ENCODE results near the gene MAD1L1. TPM values are rescaled to one million over a fixed set of nuclear protein-coding genes. Genes with fewer than 3 reads are reported as not detected.
A peak's percentile ranks its signal among the peaks of the same experiment; 100 is the strongest.

Gene MAD1L1
- total and polyA plus RNA-seq, 10 donors: 47.3 to 118 (median 68.2) TPM

GRCh38 chr7:2217206-2217605 is 15.5 kb downstream of the MAD1L1 start:
- TF ChIP-seq POLR2AphosphoS5 (IDR thresholded peaks at IDR 0.05): no peak
- TF ChIP-seq POLR2A (IDR thresholded peaks at IDR 0.05): no peak
- TF ChIP-seq, protein P1, sequence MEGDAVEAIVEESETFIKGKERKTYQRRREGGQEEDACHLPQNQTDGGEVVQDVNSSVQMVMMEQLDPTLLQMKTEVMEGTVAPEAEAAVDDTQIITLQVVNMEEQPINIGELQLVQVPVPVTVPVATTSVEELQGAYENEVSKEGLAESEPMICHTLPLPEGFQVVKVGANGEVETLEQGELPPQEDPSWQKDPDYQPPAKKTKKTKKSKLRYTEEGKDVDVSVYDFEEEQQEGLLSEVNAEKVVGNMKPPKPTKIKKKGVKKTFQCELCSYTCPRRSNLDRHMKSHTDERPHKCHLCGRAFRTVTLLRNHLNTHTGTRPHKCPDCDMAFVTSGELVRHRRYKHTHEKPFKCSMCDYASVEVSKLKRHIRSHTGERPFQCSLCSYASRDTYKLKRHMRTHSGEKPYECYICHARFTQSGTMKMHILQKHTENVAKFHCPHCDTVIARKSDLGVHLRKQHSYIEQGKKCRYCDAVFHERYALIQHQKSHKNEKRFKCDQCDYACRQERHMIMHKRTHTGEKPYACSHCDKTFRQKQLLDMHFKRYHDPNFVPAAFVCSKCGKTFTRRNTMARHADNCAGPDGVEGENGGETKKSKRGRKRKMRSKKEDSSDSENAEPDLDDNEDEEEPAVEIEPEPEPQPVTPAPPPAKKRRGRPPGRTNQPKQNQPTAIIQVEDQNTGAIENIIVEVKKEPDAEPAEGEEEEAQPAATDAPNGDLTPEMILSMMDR (IDR thresholded peaks at IDR 0.05 in 8 of 11, conservative IDR thresholded peaks at IDR 0.05 in 3 of 11): no peak
- Histone ChIP-seq H3K27ac (no peak overlapping the region), H3K36me3 (peaks cover 3 to 100% (median 88%) of the 10 kb centered on the region in 6 donors), H3K4me1 (no peaks in the 10 kb centered on the region), H3K9me3 (no peaks in the 10 kb centered on the region), H3K4me3 (no peak overlapping the region), H3K27me3 (replicated peaks in 1 of 7) (no peaks in the 10 kb centered on the region)
- no peak for DNase-seq
- intact Hi-C loops (cut with DNase I; ENCODE audit: low total_unique reads): no loop called here
- 82 to 93% (median 91%) methylated on average over 7 to 10 of the region's 10 CpGs for WGBS, 5 donors

DNA sequence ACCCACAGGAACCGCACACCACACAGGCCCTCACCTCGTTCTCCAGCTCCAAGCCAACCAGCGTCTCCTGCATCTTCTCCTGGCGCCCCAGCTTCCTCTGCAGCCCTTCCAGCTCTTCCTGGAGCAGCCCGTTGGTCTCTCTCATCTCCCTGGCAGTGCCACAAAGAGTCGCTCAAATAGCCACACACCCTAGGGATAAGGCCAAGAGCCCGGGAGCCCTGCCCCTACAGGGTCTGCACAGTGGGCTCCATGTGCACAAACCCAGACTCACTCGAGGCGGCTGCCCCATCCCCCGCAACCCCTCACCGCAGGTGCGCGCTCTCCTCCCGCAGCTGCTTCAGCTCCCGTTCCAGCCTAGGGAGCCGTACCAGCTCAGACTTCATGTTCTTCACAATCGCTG is 16.9 kb downstream of the MAD1L1 start:
- H3K27me3 ChIP-seq (replicated peaks in 1 of 7): no peaks in the 10 kb centered on the region
- no peak overlapping the region for H3K27ac ChIP-seq
- intact Hi-C loops (cut with DNase I; ENCODE audit: low total_unique reads): no loop called here
- TF ChIP-seq, protein P1 (IDR thresholded peaks at IDR 0.05 in 8 of 11, conservative IDR thresholded peaks at IDR 0.05 in 3 of 11): no peak
- TF ChIP-seq POLR2AphosphoS5 (IDR thresholded peaks at IDR 0.05): no peak
- TF ChIP-seq POLR2A (IDR thresholded peaks at IDR 0.05): no peak
- peaks cover 0 to 100% (median 88%) of the 10 kb centered on the region in 6 donors for H3K36me3 ChIP-seq
- H3K4me3 ChIP-seq: no peak overlapping the region
- 89 to 96% (median 91%) methylated on average over 17 of the region's 17 CpGs for WGBS, 5 donors
- no peaks in the 10 kb centered on the region for H3K4me1 ChIP-seq
- no peak for DNase-seq
- H3K9me3 ChIP-seq: no peaks in the 10 kb centered on the region

DNA sequence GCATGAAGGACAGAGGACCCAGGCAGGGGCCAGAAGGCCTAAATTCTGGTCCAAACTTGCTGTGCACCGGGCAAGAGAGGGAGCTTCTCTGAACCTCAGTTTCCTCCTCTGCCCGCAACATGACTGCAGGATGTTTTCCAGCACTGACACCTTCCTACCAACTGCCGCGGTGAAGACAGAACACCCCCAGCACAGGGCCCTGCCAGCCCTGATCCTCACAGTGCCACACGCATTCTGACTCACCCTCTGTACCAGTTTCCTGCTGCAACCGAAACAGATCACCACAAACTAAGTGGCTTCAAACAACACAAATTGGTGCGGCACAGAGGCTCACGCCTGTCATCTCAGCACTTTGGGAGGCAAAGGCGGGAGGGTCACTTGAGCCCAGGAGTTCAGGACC is 18.1 kb downstream of the MAD1L1 start:
- H3K27me3 ChIP-seq (replicated peaks in 1 of 7): no peaks in the 10 kb centered on the region
- TF ChIP-seq, protein P1 (IDR thresholded peaks at IDR 0.05 in 8 of 11, conservative IDR thresholded peaks at IDR 0.05 in 3 of 11): no peak
- no peak for TF ChIP-seq POLR2AphosphoS5 (IDR thresholded peaks at IDR 0.05)
- no peak for TF ChIP-seq POLR2A (IDR thresholded peaks at IDR 0.05)
- DNase-seq: no peak
- no peak overlapping the region for H3K4me3 ChIP-seq
- no peaks in the 10 kb centered on the region for H3K9me3 ChIP-seq
- H3K4me1 ChIP-seq: peaks cover 0 to 5% (median 0%) of the 10 kb centered on the region in 6 donors
- H3K27ac ChIP-seq: no peak overlapping the region
- intact Hi-C loops (cut with DNase I; ENCODE audit: low total_unique reads): no loop called here
- H3K36me3 ChIP-seq: peaks cover 0 to 97% (median 84%) of the 10 kb centered on the region in 6 donors
- WGBS, 5 donors: 54 to 87% (median 76%) methylated on average over 9 of the region's 9 CpGs

DNA sequence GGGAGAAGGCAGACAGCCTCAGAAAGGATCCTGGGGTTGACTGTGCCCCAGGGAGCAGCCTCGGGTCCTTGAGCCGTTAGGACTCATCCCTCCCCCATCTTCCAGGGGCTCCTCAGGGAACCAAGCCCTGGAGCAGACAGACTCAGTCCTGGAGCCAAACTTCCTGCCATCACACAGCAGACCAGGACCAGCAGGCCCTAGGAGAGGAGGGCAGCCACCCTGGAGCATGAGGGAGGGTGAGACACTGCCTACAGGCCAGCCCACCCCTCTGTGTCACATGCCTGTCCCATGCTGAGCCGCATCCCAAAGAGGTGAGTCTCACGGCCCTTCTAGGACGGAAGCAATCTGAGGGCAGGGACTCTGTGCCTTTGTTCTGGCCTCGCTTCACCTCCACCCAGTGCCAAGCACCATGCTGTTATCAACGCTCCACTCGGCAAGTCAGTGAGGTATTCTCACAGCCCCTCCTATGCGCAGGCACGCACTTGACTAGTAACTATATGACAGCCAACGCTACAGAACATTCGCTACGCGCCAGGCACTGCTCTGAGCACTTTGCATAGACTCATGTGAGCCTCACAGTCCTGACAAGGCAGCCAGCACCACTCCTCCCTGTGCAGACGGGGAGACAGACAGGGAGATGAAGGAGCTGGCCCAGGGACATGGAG is 19.1 kb downstream of the MAD1L1 start:
- peaks cover 0 to 10% (median 0%) of the 10 kb centered on the region in 6 donors for H3K4me1 ChIP-seq
- peaks cover 0 to 97% (median 83%) of the 10 kb centered on the region in 6 donors for H3K36me3 ChIP-seq
- no peaks in the 10 kb centered on the region for H3K27me3 ChIP-seq (replicated peaks in 1 of 7)
- TF ChIP-seq, protein P1 (IDR thresholded peaks at IDR 0.05 in 8 of 11, conservative IDR thresholded peaks at IDR 0.05 in 3 of 11): no peak
- no peak for TF ChIP-seq POLR2AphosphoS5 (IDR thresholded peaks at IDR 0.05)
- no peak for TF ChIP-seq POLR2A (IDR thresholded peaks at IDR 0.05)
- WGBS, 5 donors: 94 to 96% (median 95%) methylated on average over 13 to 15 of the region's 15 CpGs
- no peak overlapping the region for H3K27ac ChIP-seq
- peak; percentile 49 for DNase-seq
- intact Hi-C loops (cut with DNase I; ENCODE audit: low total_unique reads): no loop called here
- no peak overlapping the region for H3K4me3 ChIP-seq
- no peaks in the 10 kb centered on the region for H3K9me3 ChIP-seq
